ENCODE results near the gene CRTC2.

DNA sequence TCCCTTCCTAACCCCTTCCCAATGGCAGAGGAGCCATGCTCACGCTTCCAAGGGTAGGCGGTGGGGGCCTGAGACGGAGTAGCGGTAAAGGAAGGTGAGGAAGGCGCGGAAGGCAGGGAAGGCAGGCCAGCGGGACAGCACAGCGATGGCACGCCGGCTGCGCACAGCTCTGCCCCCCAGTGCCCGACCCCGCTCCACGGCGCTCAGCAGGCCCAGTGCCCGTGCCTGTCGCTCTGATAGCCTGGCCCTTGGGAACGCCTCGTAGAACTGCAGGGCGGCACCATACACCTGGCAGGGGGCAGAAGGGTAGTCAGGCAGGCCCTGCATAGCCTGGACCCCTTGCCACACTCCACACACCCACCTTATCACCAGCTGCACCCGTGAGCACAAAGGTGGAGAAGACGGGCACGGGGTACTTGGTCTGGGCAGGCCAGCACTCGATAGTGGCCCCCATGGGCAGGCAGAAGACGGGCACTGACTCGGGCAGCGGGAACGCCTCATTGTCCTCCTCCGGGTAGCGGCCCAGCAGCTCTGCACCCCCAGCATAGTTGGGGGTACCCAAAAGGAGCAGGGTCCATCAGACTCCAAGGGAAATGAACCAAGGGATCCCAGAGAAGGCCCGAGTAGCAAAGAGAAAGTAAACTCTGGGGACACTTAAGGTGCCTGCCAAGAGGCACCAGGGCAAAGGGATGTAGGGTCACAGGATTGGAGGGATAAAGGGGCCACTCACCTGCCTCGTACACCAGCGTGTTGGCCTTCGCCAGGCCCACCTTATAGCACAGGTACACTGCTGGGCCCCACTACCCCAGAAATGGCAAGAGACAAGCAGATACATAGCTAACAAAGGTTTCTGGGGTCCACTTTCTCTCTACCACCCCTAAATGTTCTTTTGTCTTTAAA is 16.3 kb downstream of the CRTC2 start:
- TF ChIP-seq, protein P1, sequence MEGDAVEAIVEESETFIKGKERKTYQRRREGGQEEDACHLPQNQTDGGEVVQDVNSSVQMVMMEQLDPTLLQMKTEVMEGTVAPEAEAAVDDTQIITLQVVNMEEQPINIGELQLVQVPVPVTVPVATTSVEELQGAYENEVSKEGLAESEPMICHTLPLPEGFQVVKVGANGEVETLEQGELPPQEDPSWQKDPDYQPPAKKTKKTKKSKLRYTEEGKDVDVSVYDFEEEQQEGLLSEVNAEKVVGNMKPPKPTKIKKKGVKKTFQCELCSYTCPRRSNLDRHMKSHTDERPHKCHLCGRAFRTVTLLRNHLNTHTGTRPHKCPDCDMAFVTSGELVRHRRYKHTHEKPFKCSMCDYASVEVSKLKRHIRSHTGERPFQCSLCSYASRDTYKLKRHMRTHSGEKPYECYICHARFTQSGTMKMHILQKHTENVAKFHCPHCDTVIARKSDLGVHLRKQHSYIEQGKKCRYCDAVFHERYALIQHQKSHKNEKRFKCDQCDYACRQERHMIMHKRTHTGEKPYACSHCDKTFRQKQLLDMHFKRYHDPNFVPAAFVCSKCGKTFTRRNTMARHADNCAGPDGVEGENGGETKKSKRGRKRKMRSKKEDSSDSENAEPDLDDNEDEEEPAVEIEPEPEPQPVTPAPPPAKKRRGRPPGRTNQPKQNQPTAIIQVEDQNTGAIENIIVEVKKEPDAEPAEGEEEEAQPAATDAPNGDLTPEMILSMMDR (IDR thresholded peaks at IDR 0.05) = no peak
- TF ChIP-seq POLR2A (IDR thresholded peaks at IDR 0.05) (no peak), POLR2AphosphoS5 (IDR thresholded peaks at IDR 0.05) (no peak)

All from breast epithelium (tissue), 3 donors.